NCI-H2081 treated with DMSO at 0.1 percent for 48 hours (cell line): Measurements from ENCODE around the gene AMACR.
A peak's percentile ranks its signal among the peaks of the same experiment; 100 is the strongest.

Source experiments
- DNase-seq: peaks from one replicate; lab custom pipeline; 2025; lab: John Stamatoyannopoulos, UW

Gene AMACR

DNA sequence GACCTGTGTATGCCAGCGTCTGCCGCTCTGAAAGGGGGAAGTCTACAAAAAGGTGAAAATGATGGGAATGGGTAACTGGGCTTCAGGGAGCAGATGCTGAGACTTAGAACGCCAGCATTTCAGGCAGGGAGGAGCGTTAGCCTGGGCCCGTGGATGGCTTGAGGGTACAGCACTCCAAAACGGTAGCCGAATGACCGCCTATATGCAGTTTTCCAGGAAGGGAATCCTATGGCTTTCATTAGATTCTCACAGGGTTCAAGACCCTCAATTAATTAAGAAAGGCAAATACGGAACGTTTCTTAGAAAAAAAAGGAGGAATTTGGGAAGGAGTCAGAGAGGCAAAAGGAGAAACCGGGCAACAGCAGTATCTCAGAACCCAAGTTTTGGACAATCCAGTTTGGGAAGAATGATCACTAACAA is 639 bp downstream of the AMACR start:
- DNase-seq, result no peak

DNA sequence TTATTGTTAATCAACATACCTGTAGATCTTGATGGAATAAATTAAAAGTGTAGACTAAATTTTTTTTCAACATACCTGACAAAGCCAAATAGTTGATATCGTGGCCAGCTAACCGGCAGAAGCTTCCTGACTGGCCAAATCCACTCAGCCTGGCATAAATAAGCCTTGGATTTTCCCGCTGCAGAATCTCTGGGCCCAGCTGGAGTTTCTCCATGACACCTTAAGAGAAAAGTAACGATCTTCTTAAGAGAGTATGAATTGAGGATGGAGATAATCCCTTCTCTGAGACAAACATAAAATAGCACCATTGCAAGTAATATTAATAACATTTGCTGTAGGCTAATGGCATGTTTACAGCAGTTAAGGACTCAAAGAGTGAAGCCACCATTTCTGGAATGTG is 2.2 kb downstream of the AMACR start:
- DNase-seq, result no peak

DNA sequence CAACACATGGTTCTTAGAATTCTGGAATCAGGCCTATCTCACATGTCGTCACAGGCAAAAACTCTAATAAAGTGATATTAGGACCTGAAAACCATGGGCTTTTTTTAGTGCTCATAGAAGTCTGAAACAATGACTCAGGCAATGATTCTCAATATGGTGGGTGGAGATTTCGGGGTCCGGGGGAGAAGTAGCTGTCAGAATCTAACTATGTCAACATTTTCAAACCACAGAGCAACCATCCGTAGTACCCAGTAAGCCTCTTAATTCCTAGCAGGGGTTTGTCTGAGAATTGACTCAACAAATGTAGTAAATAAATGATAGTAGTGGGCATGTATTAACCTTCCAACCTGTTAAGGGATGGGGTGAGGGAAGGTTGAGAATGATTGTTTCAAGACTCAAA is 2.6 kb downstream of the AMACR start:
- DNase-seq, result no peak

DNA sequence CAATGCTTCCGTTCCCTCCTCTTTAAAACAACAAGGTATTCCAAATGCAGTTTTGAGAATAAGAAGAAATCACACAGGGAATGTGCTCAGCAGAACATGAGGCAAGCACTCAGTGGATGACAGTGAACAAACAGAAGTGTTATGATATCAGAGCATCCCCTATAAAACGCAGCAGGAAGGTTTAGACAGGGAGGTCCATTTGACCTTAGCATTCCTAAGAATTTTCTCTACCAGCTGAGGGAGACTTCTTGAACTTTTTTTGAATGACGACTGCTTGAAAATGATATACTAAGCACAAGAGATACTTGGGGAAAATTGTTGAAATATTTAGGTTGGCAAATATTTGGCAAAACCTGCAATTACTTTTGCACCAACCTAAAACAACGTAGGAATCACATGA is 3.9 kb downstream of the AMACR start:
- DNase-seq, result no peak

DNA sequence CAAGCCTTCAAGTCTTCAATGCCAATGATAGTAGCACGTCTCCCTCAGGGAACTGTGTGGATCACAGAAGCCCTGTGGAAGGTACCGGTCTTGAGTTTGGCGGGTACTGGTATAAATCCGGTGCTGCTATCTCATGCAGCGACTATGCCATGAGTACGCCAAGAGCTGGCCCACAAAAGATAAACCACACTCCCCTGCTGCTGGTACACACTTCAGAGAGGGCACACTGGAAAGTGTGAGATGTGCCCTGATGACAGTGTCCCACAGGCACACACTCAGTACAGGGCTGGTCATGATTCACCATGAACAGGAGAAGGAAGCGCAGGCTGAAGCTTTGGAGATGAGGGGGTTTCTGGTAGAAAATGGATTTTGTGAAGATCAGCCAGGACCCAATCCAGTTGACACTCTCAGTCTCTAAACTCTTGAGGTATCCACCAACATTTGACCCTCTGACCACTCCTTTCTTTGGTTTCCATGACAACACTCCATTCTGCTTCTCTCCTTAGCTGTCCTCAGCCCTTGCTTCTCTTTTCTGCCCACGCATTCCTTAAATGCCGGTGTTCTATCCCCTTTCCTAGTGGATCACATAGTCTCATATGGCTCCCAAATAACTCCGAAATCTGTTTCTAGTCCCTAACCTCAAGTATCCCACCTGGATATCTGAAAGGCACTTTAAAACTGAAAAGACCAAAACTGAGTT is 5.1 kb downstream of the AMACR start:
- no peak for DNase-seq

DNA sequence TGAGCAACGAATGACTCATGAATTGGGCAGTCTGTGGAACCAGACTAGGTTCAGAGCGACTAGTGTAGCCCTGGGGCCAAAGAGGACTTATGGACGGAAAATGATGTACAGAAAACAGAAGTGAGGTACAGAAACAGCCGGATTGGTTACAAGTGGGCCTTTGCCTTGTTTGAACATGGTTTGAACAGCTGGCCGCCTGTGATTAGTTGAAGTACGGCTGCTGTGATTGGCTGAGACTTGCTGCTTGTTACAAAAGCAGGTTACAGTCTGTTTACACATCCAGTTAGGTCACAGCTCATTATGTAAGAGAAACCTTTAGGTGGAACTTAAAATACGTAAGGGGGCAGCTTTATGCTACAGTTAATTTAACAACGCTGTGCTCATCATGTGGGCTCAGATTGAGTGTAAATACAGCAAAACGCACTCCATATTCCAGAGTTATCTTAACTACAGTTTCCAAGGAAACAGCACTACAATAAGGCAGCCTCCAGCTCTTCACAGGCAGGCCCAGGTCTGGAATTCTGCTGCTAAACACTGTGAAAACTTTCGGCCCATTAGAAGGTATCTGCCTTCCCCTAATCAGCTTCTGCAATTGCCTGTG is 6.5 kb downstream of the AMACR start:
- peak; percentile 99 for DNase-seq

DNA sequence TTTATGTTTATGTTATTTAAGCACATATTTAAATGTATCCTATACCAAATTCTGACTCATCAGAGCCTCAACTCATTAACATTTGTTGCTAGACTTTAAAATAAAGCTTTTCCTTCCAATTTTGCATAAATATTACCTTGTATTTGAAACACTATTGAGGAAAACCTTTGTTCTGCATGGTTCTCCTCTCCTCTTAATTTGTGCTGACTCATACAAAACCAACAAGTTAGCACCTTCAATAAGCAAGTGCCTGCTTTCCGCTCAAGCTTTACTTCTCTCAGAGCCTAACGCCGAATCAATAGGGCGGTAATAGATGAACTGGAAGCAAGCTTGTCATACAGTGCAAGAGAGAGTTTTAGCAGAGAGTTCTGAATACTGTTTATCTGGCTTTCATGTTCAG is 7.9 kb downstream of the AMACR start:
- DNase-seq, result no peak

DNA sequence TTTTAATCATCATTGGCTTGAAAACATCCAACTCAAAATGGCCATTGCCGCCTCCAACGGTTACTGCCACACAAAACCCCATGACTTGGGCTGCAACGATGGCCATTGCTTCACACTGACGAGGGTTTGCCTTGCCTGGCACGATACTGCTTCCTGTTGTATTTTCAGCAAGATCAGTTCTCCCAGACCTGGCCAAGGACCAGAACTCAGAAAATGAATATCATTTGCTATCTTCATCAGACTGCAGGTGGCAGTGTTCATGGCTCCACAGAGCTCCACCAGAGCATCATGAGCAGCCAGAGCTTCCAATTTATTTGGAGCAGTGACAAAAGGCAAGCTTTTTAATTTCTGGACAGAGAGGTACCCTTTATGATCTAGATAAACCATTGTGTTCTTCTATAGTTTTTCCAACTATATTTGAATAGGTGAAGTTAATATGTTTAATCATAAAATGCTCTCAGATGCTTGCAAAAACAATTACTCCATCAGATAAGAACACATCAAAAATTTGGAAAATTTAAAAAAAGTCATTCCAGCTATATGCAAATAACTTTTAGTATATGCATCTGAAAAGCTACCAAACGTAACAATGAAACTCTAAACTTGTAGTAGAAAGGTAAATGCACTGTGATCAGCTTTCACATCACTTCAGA is 10.4 kb downstream of the AMACR start:
- DNase-seq, result peak; percentile 97

DNA sequence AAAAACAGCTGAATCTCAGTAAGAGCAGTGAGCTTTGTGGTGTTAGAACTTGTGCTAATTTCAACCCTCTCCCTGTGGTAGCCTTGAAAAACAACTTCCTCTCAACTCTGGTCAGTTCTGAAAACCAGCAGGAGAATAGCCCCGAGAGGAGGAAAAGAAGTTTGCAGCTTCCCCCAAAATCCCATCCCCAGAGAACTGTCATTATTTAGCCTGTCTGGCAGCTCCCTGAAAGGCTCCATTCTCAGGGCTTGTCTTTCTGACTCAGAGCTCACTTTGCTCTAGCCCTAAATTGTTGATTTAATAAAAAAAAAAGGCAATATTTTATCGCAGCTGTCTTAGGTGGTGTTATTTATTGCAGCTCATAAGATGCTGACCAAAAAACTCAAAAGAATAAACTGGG is 12.0 kb downstream of the AMACR start:
- no peak for DNase-seq

DNA sequence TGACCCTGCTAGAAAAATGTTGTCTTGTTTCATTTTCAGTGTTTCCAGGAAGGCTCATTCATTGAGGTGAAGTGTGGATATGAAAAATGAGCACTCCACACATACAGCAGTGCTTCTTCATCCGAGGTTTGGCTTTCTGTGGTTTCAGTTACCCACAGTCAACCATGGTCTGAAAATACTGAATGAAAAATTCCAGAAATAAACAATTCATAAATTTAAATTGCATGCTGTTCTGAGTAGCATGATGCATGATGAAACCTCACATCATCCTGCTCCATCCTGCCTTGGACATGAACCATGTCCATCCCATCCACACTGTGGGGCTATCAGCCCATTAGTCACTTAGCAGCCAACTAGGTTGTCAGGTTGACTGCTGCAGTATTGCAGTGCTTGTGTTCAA is 13.0 kb downstream of the AMACR start:
- DNase-seq, result no peak

DNA sequence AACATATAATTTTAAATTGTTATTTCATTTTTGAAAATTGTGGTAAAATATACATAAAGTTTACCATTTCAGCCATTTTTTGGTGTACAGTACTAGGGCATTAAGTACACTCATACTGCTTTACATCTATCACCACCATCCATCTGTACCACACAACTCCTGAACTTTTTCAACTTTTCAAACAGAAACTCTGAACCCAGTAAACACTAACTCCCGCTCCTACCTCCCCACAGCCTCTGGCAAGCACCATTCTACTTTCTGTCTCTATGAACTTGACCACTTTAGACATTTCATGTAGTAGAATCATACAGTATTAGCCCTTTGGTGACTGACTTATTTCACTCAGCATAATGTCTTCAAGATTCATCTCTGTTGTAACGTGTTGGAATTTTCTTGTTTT is 15.0 kb downstream of the AMACR start:
- DNase-seq, result no peak

DNA sequence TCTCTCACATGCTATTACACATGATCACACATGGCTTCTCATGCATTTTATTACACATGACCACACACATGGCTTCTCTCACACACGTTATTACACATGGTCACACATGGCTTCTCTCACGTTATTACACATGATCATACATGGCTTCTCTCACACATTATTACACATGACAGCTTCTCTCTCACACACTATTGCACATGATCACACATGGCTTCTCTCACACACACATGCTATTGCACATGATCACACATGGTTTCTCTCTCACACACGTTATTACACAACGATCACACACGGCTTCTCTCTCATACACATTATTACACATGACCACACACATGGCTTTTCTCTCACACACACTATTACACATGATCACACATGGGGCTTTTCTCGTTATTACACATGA is 22.4 kb downstream of the AMACR start:
- no peak for DNase-seq

DNA sequence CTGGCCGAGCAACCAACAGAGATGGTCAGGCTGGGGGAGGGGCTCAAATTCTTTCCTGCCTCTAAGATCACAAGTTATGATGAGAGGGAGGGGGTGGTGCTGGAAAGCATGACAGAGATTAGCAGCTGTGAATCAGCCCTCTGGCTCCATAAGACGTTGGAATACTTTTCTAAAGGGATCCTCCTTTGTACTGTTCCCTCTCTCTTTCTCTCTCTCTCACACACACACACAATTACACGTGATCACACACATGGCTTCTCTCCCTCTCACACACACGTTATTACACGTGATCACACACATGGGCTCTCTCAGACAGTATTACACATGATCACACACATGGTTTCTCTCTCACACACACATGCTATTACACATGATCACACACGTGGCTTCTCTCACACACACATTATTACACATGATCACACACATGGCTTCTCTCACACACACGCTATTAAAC is 23.2 kb downstream of the AMACR start, which contains the start of gene SLC45A2:
SLC45A2 (minus strand) TSS at position 23 of the 454 bp plus-strand sequence. CDS start 110 bp downstream, outside the sequence.
- no peak for DNase-seq

DNA sequence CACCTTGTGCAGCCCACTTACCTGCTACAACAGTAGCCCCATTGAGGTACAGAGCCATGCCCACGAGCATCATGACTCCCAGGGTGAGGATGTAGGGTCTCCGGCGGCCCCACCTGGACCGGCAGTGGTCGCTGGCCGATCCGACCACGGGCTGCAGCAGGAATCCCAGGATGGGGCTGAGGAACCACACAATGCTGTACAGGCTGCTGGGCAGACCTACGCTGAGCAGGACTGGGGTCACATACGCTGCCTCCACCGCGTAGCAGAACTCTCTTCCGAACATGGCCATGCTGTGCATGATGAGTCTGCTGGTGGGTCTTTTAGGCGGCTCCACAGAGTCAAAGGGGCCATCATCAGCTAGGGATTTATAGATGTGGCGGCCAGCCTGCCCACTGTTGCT is 23.7 kb downstream of the AMACR start:
- DNase-seq, result no peak

DNA sequence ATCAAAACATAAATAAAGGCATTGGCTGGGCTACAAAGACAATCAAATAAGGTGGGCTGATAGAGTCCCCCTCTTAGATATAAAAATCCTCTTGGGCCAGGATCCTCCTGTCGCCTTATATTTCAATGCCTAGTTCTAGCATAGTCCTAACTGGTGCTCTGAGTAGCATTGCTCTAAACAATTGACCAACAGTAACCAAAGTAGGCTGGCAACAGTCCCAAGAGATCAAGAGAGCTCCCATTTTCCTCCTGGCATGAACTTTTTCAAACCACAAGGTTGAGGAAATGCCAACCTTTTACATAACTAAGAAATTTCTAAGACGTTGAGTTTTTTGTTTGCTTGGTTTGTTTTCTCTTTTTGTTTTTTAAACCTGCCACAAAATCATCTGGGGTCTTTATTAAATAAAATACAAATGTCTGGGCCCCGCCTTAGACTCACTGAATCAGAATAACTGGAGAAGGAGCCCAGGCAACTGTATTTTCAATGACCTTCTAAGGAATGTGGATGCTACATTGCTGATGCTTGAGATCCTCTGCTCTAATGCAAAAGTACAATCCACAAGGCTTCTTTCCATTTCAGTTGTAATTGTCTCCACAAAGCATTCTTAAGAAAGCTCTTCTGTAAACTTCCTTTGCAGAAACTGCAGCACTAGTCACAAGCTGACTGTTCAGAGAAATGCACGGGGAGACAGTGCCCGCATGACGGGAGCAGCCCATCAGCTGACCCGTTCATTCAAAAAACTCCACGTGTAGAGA is 26.3 kb downstream of the AMACR start:
- DNase-seq, result no peak

DNA sequence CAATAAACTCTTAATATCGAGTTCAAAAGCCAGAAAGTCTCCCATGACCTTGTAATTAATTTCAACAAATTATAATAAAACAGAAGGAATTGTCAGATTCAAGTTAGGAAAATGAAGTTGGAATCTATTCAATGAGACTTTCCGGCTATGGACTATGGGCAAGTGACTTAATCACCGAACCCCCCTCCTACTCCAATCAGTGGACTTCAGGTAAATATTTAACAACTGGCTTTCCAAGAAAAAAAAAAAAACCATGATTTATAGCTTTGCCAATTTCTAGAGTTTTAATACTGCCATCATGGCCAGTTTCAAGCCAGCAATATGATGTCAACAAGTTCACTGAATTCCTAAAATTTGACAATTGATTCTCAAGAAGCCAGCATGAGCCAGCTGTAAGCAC is 27.8 kb downstream of the AMACR start:
- DNase-seq, result no peak

DNA sequence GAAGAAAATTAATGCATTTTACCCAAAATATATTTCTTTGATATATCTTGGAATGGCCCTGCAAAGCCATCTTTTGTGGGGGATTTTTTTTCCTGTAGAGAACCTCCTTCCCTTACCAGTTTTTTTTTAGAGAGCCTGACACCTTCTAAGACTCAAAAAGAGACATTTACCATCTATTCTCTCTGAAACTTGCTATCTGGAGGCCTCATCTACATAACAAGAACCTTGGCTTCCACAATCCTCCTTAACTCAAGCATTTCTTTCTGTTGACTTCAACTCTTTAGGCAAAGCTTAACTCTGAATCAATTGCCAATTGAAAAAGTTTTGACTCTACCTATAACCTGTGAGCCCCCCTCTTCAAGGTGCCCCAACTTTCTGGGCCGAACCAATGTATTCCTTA is 29.5 kb downstream of the AMACR start:
- no peak for DNase-seq

DNA sequence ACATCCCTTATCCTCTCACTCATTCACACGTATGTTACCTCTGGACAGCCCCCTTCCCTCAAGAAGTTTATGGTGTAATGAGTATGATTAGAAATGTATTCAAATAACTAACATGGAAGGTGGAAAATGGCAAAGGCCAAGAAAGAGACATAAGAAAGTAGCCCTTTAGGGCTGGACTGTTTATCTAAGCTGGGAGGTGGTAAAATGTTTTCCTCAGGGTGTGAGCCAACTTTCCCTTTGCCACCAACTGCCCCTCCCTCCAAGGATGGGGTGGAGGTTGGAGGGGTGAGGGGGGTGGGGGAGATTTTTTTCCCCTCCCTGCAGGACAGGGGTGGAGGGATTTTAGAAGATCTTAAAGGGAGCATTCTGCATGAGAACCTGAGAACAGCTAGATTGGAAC is 31.5 kb downstream of the AMACR start:
- no peak for DNase-seq

DNA sequence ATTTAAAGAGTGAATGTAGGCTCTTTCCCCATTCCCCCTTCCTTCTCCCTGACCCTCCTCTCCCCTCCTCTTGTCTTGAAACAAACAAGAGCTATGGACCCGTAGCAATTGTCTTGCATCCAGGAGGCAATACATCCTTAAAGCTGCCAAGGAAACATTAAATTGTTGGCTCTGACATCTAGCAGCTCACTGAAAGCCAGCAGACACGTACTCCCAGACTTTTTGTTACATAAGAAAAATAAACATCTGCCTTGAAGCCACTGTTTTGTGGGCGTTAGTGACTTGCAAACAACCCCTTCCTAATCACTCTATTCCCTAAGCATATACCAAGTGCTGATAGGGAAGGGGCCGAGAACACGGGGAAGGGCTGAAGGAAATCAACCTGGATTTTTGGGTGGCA is 32.0 kb downstream of the AMACR start:
- no peak for DNase-seq

DNA sequence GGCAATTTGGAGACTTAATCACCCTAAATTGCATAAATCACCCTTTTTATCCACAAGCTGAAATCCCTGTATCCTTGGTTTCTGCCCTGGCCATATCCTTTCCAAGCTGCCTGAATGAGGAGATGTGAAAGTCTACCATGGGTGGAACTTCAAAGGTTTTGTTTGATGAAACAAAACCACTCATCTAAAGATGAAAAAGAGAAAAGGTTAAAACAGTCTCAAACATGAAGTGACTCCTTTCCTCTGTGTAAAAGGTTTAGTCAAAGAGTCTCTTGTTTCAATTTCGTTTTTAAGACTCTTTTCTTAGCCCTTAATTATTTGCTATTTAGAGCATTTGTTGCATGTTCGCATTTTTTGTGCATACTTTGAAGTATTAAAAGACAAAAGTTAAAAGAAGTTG is 34.6 kb downstream of the AMACR start:
- no peak for DNase-seq

DNA sequence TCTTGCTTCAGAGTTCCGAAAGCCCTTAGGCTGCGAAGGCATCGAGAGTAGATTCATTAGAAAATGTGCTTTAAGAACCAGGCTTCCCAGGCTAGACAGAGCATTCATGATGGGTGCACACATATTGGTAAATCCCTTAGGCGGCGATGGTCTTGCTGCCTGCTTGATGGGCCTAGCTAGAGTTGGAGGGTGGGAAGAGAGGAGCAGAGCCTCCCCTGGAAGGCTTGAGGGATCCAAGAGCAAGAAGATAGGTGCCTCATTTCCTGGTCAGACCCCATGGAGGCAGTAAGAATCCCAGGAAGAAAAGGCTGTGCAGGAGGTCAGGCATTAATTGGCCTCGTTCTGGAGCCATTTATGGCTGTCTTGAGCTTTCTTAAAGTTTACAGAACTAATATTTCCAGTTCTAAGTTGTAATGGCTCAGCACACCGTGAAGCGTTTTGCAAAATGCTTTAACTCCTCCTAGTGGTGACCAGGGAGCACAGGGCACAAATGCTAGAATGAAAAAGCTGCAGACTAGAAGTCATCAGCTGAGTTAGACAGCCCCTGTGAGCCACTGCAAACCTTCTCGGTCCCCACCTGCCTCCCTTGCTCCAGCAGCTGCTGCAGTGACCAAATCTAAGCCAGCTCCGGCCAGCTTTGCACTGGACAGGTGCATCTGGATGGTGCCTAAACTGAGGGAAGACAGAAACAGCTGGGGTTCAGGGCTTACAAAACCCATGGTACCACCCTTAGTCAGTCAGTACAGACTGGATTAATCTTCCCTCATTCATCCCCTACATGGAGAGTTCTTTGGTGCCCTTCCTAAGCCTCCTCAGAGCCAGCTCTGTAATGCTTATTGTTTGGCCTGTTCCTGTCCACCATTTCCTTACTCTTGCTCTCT is 38.0 kb downstream of the AMACR start:
- no peak for DNase-seq
